ENCODE measurements around the gene GPATCH4.
"Not testable (repeated sequence)": the region's sequence is repeated elsewhere in the genome, so short reads cannot be mapped to it uniquely, and the experiment has no call there.

The GPATCH4 gene

DNA sequence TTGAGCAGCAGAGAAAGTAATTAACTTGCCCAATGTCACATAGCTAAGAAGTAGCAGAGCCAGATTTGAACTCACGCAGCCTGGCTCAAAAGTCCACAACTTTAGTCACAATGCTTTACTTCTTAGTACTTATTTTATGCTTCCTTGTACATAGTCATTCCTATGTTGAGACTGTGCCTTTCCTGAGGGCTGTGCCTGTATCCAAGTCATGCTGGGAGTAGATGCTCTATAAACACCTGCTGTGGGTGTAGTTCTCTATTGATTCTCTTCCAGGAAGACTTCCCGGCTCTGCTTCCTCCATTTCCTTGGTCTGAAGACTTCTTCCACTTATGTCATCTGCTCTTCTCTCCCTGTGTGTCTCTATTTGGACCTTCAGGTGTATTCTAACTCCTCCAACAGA lies 45.6 kb downstream of the GPATCH4 start:
- no peak for DNase-seq (ENCODE audit: low read depth)
- no peak overlapping the region for H3K4me3 ChIP-seq (ENCODE audit: low read depth, low read length)
- TF ChIP-seq, protein P1, sequence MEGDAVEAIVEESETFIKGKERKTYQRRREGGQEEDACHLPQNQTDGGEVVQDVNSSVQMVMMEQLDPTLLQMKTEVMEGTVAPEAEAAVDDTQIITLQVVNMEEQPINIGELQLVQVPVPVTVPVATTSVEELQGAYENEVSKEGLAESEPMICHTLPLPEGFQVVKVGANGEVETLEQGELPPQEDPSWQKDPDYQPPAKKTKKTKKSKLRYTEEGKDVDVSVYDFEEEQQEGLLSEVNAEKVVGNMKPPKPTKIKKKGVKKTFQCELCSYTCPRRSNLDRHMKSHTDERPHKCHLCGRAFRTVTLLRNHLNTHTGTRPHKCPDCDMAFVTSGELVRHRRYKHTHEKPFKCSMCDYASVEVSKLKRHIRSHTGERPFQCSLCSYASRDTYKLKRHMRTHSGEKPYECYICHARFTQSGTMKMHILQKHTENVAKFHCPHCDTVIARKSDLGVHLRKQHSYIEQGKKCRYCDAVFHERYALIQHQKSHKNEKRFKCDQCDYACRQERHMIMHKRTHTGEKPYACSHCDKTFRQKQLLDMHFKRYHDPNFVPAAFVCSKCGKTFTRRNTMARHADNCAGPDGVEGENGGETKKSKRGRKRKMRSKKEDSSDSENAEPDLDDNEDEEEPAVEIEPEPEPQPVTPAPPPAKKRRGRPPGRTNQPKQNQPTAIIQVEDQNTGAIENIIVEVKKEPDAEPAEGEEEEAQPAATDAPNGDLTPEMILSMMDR (IDR thresholded peaks at IDR 0.05; ENCODE audit: low read depth, low read length, missing control alignments): no peak

DNA sequence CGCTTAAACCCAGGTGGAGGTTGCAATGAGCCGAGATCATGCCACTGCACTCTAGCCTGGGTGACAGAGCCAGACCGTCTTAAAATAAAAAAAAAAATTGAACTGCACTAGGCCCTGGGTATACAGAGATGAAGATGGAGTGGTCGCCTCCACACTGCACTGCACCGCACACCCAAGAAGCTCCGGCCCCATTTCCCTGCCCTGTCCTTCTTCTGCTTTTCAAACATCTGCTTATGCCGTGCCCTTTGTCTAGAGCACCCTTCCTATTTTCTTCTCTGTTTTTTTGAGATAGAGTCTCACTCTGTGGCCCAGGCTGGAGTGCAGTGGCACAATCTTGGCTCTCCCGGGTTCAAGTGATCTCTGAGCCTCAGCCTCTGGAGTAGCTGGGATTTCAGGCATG lies 46.3 kb downstream of the GPATCH4 start:
- TF ChIP-seq, protein P1 (IDR thresholded peaks at IDR 0.05; ENCODE audit: low read depth, low read length, missing control alignments): no peak
- no peak for DNase-seq (ENCODE audit: low read depth)
- no peak overlapping the region for H3K4me3 ChIP-seq (ENCODE audit: low read depth, low read length)

DNA sequence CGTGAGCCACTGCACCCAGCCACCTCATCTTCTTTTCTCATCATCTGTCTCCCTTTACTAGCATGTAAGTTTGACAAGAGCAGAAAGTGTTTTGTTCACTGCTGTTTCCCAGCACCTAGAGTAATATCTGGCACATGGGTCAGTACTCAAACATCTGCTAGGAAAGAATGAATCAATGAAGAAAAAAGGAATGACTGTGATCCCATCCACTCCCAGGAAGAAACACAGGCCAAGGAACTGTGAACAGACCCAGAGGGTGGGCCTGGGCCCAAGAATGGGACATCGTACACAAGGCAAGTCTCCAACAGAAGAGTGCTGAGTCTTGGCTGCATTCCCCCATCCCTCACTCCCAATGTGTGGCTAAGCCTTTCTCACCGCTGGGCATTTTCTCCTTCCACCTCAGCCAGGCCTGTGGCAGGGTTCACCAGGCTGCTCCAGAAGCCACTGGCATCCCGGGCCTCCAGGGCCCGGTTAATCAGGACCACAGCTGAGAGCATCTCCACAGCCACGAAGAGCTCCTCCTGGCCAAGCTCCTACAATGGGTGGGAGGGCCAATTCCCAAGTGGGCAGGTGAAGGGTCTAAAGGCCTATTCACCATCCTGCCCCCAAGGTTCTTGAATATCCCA lies 47.3 kb downstream of the GPATCH4 start:
- H3K4me3 ChIP-seq (ENCODE audit: low read depth, low read length): no peak overlapping the region
- DNase-seq (ENCODE audit: low read depth): no peak
- TF ChIP-seq, protein P1 (IDR thresholded peaks at IDR 0.05; ENCODE audit: low read depth, low read length, missing control alignments): no peak

DNA sequence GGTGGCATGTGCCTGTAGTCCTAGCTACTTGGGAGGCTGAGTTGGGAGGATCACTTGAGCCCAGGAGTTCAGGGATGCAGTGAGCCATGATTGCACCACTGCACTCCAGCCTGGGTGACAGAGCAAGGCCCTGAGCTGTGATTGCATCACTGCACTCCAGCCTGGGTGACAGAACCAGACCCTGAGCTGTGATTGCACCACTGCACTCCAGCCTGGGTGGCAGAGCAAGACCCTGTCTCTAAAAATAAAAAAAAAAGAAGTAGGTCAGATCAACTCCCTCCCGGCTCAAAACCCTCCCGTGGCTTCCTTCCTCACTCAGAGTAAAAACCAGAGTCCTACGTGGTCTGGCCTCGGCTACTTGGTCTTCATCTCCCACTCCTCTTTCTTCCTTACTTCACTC lies 48.3 kb downstream of the GPATCH4 start:
- H3K4me3 ChIP-seq (ENCODE audit: low read depth, low read length); DNase-seq (ENCODE audit: low read depth): not testable (repeated sequence)

DNA sequence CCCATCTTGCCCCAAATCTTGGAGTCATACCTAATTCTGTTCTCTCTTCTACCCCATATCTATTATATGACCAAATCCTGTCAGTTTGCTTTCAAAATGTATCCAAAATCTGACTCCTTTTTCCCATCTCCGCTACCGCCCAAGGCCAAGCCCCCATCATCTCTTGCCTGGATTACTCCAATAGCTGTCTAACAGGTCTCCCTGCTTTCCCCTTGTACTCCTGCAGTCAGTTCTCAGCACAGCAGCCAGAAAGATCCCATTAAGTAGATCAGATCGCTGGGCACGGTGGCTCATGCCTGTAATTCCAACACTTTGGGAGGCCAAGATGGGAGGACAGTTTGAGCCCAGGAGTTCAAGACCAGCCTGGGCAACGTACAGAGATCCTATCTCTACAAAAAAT lies 48.8 kb downstream of the GPATCH4 start:
- TF ChIP-seq, protein P1 (IDR thresholded peaks at IDR 0.05; ENCODE audit: low read depth, low read length, missing control alignments): no peak
- no peak for DNase-seq (ENCODE audit: low read depth)
- no peak overlapping the region for H3K4me3 ChIP-seq (ENCODE audit: low read depth, low read length)

DNA sequence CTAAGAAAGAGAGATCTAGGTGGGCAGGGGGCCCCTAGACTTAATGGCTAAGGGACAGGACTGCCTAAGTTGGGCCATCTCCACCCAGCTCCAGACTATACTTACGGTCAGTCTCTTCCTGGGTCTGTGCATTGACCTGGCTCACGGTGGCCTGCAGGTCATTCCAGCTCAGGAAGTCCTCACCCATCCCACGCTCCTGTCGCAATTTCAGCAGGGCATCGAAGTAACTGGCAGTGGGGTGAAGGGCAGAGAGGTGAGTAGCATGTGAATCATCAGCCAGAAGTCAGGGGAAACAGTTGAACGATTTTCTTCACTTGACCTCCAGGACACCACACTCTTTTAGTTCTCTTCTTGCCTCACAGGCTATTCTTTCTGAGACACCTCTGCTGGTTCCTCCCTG lies 49.4 kb downstream of the GPATCH4 start:
- DNase-seq (ENCODE audit: low read depth): no peak
- no peak overlapping the region for H3K4me3 ChIP-seq (ENCODE audit: low read depth, low read length)
- TF ChIP-seq, protein P1 (IDR thresholded peaks at IDR 0.05; ENCODE audit: low read depth, low read length, missing control alignments): no peak

DNA sequence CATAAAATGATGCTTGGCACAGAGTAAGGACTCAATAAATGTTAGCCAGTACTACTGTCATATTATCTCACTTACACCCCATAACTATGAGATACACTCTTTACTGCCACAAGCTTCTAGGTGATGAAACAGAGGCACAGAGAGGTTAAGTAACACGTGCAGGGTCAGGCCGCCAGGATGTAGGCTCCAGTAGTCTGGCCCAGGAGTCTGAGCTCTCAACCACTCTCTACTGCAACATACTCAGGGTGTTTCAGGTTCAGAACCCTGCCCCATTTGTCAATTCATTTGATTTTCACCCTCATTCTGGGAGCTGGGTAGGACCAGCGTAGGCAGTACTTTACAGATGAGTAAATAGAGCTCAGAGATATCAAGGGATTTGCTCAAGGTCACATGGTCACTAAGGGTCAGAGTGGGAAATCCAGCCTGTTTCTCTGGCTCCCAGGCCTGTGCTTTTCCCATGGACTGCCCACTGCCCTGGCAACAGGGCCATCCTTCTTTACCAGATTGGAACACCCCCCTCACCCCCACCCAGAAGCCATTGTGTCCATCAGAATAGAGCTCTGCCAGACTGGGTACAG lies 50.1 kb downstream of the GPATCH4 start:
- TF ChIP-seq, protein P1 (IDR thresholded peaks at IDR 0.05; ENCODE audit: low read depth, low read length, missing control alignments): no peak
- no peak overlapping the region for H3K4me3 ChIP-seq (ENCODE audit: low read depth, low read length)
- DNase-seq (ENCODE audit: low read depth): no peak
